Right lung (tissue), 5 donors: ENCODE measurements around the gene RADX. TPM values are rescaled to one million over a fixed set of nuclear protein-coding genes. Genes with fewer than 3 reads are reported as not detected.

Experiments used
- DNase-seq, 2 donors: peaks; one replicate each; pipeline ENCODE4 v3.0.0-alpha.2; 2013
- polyA plus RNA-seq, 5 donors: library from polyadenylated mRNA; unstranded; fragments of 120-200 nt; gene quantifications; one replicate each; pipeline versions ENCODE4 v1.2.1 to v1.2.3, GENCODE V29; 2013; ENCODE audit warnings: inconsistent platforms in 1 of 5, low replicate concordance in 1 of 5; ENCODE audit not compliant: insufficient read length in 5 of 5, insufficient read depth in 1 of 5

RADX gene
- polyA plus RNA-seq, 5 donors = 9.4 to 17.4 (median 13.9) TPM

DNA sequence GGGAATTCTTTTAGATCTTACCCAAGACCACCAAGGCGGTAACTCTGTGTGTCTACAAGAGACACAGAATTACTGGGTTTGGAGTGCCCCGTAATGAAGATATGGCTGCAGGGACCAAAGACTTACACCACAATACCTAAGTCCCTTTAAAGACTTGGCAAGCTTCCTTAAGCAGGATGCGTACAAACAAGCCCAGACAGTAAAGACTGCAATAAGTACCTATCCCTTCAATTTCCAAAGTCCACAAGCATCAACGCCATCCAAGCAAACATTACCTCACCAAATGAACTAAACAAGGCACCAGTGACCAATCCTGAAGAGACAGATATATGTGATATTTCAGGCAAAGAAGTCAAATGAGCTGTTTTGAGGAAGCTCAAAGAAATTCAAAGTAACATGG, 72.4 kb downstream of the RADX start:
- no peak for DNase-seq

DNA sequence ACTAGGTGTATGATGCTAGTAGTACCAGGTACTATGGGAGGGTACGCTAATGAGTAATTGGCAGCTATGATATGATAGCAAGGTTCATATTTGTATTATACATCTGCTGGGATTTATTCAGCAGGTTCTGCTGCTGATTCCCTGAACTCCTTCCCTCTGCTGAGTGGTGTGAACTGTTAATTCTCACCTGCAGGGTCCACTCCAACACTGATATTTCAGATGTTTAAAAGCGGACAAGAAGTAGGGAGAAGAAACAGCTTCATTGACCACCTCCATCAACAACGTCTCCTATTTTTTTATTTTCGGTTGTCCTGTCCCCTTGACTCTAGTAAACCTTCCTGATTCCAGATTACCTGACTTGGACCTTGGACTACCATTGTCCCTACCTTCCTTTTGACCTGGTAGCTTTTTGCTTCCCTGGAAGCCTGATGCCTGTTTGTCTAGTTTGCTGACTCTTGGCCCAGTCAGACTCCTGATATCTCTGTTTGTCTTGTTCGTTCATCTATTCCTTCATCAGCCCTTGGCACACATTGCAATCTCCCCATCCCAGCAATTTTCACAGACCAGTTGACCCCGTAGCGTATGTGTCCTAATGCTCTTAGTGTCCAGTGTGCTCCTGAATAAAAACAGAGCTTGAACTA, 80.8 kb downstream of the RADX start:
- DNase-seq = no peak

DNA sequence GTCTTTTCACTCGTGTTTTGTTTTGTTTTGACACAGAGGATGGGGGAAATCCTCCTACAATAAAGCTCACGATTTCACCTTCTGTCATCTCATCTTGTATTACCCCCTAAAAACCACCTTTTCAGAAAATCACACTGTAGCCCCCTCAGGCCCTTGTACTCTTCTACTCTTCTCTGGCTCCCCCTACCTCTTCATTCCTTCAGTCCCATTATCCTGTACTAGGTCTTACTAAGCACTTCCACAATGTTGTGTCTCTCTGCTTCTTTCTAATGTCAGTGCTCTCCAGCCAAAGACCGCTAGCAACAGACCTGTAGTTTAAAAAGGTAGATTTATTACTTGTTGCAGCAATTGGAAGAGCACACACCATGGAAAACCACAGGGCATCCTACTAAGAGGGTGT, 84.7 kb downstream of the RADX start:
- DNase-seq = no peak

DNA sequence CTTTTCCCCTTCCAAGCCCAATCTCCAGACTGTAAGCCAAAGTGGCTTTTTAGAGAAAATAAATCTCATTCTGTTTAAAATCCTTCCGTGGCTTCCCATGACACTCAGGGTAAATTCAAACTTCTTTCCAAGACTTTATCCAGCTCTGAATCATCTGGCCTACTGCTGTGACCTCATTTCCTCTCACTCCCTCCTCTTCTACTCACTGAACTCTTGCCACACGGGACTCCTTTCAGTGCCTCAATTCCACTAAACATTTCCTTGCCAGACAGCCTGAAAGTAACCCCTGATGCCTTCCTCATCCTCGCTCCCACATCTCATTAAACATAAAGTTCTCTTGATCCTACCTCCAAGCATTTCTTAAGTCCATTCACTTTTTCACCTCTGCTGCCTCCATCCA, 86.9 kb downstream of the RADX start:
- no peak for DNase-seq

DNA sequence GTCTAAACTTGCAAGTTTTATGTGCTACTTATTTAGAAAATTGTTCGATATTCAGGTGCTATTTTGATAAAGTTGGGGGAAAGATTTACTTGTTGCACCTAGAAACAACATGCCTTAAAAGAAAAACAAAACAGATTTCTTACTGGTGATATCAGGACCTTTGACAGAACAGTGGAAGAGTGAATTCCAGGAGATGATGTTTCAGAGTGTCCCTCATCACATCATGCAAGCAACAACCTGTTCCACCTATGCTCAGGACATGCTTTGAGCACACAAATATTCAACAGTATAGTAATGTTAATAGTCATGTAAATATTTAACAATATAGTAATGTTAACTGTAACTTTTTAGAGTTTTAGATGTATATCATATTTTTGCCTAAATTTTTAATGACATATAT, 90.9 kb downstream of the RADX start:
- no peak for DNase-seq

DNA sequence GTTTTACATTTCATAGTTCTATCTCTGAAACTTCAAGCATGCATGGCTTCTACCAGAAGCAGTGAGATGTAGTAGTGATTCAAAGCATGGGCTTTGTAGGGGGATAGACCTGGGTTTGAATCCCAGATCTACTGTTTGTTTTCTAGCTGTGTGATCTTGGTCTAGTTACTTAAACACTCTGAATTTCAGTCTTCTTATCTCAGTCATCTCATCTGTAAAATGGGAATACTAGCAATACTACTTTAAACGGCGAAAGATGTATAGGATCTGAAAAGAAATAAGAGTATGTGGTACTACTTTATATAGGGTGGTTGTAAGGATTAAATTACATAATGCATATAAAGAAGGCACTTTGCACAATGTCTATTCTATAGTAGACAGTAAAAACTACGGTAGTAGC, 94.7 kb downstream of the RADX start:
- no peak for DNase-seq

DNA sequence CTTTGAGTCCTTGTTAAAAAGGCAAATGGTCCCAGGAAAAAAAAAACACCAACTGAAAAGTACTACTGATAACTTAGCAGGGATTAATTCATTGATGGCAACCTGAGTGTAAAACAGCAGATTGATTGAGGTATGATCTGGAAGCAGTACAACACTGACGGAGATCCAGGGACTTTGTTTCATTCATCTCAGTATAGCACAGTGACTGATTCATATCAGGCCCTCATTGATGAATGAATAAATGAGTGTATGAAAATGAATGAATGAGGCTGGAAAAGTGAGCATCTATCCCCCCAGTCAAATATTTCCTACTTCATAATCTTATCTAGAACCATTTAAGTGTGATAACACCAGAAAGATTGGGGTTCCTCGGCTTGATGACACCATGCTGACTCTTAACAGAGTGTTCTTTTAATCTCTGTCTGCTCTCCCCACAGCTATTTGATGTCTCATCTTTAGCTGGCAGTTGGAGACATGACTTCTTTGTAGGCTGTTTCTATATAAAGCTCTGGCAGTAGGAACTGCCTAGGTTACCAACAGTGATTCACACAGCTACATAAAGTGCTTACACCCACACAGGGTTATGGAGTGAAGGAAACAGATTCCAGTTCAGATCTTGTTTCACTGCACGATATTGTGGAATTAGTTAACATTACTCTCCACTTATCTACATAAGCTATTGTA, 96.1 kb downstream of the RADX start:
- no peak for DNase-seq

DNA sequence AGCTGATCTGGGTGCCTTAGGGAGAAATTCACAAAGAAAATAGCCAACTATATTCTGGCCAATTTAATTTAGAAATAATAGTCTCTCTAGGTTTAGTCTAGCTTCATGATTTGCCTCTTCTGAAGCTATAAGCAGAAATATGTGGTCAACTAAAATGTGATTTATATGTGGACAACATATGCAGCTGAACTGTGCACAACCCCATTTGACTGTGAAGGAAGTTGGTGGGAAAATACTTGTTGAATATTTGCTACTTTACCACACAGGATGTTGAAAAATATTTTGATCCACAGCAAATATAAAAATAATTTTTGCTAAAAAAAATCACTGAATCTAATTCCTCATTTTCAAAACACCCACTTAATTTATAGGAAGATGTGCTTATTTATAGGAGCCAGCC, 99.0 kb downstream of the RADX start:
- DNase-seq = no peak

DNA sequence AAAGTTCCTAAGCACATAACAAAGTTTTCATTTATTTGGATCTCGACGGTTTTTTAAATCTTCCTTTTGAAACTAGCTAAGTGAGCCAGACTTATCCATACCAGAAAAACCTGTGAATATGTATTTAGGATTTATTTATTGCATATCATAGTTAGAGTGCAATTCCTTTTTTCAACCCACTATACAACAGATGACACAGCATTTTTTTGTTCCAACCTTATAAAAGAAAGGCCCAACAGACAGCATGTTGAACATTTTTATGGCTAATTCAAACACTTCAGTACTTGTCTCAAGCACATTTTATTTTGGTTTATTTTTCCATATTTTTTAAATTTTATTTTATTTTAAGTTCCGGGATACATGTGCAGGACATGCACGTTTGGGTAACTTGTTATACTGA, 99.6 kb downstream of the RADX start:
- no peak for DNase-seq

DNA sequence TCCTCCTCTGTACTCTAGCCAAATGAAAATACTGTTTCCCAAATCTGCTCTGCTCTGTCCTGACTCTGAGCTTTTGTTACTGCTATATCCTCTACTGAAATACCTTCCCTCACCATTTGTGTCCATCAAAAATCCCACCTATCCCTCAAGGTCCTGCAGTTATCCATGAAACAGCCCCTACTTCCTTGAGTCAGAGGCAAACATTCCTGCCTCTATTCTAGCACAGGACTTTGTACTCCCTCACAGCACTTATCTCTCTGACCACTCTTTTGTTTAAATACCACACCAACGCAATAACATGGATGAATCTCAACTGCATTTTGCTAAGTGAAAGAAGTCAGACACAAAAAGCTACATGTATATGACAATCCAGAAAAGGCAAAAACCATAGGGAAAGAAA, 104.2 kb downstream of the RADX start:
- DNase-seq = no peak

DNA sequence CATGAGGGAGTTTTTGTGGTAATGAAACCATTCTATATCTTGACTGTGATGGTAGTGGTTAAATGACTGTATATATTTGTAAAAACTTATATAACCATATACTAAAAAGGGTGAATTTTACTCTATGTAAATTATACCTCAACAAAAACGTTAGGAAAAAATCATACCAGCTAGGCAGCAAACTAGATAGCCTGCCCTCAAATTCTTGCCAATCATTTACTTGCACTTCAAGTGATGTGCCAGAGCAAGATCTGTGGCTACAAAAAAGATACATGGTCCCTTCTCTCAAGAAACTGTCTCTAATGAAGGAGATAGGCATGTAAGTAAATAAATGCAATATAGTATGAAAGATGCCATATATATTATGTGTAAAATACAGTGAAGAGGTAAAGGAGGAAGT, 104.7 kb downstream of the RADX start:
- DNase-seq = no peak

DNA sequence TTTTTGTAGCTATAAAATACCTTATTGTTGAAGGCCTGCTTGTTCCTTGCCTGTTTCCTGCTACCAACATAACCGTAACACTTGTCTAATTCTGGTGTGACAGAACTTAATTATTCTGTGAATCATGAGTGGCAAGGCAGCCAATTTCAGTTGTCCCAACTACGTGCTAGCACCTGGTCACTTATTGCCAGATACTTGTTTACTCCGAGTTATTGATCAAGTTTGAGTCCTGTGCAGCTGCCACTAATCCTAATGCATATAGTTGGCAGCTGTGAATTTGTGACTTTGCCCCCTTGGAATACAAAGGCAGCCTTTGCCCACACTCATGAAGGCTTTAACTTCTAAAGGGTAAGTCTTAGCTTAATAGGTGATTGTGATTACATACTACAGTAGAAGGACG, 106.9 kb downstream of the RADX start:
- no peak for DNase-seq

DNA sequence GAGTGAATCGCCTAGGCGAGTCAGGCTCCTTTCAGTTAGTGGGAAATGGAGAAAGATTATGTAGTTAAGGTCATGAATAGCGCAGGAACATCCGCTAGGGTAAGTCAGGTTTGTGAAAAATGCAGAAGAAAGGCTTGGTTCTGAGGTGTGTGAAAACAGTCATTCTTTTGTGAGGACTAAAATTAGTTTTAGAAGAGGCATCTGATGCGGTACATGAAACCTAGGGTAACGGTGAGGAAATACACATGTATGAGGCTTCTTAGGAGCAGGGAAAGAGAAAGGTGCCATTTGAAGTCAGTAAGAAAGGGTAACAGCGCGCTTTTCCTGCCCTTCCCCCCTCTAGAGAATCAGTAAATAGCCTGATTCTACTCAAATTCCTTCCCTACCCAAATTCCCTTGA, 114.2 kb downstream of the RADX start:
- DNase-seq = no peak

DNA sequence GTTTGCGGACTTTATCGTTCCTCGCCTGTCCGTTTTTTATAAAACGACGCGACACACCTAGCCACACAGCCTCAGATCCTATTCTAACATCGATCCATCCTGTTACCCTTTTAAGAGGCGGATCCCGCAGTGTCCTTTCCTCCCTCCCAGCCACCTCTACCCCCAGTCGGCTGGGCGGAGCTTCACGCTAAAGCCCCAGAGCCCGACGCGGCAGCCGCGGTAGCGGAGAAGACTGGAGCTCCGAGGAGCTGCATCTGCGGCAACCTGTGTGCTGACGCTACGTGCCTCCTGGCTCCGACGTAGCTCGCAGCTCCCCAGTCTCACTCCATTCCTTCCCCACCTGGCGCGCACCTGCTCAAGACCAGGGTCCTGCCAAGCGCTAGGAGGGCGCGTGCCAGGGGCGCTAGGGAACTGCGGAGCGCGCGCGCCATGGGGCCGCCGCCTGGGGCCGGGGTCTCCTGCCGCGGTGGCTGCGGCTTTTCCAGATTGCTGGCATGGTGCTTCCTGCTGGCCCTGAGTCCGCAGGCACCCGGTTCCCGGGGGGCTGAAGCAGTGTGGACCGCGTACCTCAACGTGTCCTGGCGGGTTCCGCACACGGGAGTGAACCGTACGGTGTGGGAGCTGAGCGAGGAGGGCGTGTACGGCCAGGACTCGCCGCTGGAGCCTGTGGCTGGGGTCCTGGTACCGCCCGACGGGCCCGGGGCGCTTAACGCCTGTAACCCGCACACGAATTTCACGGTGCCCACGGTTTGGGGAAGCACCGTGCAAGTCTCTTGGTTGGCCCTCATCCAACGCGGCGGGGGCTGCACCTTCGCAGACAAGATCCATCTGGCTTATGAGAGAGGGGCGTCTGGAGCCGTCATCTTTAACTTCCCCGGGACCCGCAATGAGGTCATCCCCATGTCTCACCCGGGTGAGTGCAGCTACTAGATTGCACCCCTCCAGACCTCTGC, 115.0 kb downstream of the RADX start, which contains the start of gene RNF128:
Gene RNF128 (plus strand): TSS at position 217 of the 953 bp plus-strand sequence. CDS start 213 bp downstream, at position 430.
- peak in 1 of 2 donors; percentile 7 for DNase-seq

DNA sequence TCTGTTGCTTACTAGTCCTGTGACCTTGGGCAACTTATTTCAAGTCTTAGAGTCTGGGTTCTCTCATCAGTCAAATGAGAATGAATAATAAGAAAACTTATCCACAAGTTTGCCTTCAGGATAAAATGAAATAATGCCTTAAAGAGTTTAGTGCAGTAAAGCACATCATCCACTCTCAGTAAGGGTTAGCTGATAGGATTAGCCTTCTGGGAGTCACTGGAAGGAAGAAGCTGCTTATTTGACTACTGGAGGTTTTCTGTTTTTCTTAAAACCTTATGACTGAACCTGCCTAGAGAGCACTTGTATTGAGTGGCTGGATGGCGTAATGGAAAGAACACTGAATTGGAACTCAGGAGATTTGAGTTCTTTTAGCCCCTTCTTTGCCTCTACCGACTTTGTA, 116.6 kb downstream of the RADX start:
- no peak for DNase-seq

Other genes starting within 250 kb of the RADX start
- 1 to 10 TPM; 1.3 to 4.2 (median 1.5) TPM for gene RNF128, start 114.7 kb downstream of the RADX start, polyA plus RNA-seq
- gene TBC1D8B, start 190.7 kb downstream of the RADX start, polyA plus RNA-seq = 10 to 100 TPM in 4 of 5 donors, 1 to 10 TPM in 1; 7.0 to 11.2 (median 10.5) TPM